Upper lobe of right lung (tissue), 1 donor: ENCODE measurements around the gene AKT3. TPM values are rescaled to one million over a fixed set of nuclear protein-coding genes. Genes with fewer than 3 reads are reported as not detected.

Experiments used
- ATAC-seq: fragments of 200-7000 bp; cut with Tn5 transposase; one replicate; pipeline ENCODE4 v1.9.1; 2020; ENCODE audit warnings: mild to moderate bottlenecking, moderate library complexity
- DNase-seq: peaks from one replicate; pipeline ENCODE4 v3.0.0-alpha.2; 2020
- H3K27ac ChIP-seq: fragments of 200-600 bp; one replicate; pipeline ENCODE4 v1.8.0; 2022
- H3K27me3 ChIP-seq: fragments of 200-600 bp; one replicate; pipeline ENCODE4 v1.8.0; 2022; ENCODE audit warnings: mild to moderate bottlenecking
- H3K36me3 ChIP-seq: fragments of 200-600 bp; one replicate; pipeline ENCODE4 v1.8.0; 2022
- H3K4me1 ChIP-seq: fragments of 200-600 bp; one replicate; pipeline ENCODE4 v1.8.0; 2022
- H3K4me3 ChIP-seq: fragments of 200-600 bp; one replicate; pipeline ENCODE4 v1.8.0; 2022; ENCODE audit warnings: mild to moderate bottlenecking
- H3K9me3 ChIP-seq: fragments of 200-600 bp; one replicate; pipeline ENCODE4 v1.8.0; 2022
- intact Hi-C: fragments of 100-400 bp; cut with DNase I; formaldehyde crosslinking; loops from one replicate; pipeline ENCODE4 v1.11.0; 2022
- total RNA-seq: library from RNA; stranded (reverse); fragmentation: NEBNext Ultra II Directional; extraction: Animal tissue kit (Norgen Biotek cat#: 25700); gene quantifications from one replicate; pipeline ENCODE4 v1.2.1, GENCODE V29; 2021
- TF ChIP-seq, protein P1 (sequence below): fragments of 200-600 bp; IDR thresholded peaks from one replicate; pipeline ENCODE4 v1.8.0; 2022; ENCODE audit warnings: antibody characterized with exemption
- donor health status: DM: no; HTN: yes; CAD: no; lungs with severe emphysema.

Gene AKT3
- total RNA-seq, 1 donor from 2014 or later, result 64.6 TPM

- peak overlapping the region; percentile 88 for H3K27ac ChIP-seq
- no peak for ATAC-seq
- peaks cover 6% of the 10 kb centered on the region for H3K27me3 ChIP-seq
- no peaks in the 10 kb centered on the region for H3K4me1 ChIP-seq
- intact Hi-C loops, result no loop called here
- H3K9me3 ChIP-seq, result no peaks in the 10 kb centered on the region
- TF ChIP-seq, protein P1, sequence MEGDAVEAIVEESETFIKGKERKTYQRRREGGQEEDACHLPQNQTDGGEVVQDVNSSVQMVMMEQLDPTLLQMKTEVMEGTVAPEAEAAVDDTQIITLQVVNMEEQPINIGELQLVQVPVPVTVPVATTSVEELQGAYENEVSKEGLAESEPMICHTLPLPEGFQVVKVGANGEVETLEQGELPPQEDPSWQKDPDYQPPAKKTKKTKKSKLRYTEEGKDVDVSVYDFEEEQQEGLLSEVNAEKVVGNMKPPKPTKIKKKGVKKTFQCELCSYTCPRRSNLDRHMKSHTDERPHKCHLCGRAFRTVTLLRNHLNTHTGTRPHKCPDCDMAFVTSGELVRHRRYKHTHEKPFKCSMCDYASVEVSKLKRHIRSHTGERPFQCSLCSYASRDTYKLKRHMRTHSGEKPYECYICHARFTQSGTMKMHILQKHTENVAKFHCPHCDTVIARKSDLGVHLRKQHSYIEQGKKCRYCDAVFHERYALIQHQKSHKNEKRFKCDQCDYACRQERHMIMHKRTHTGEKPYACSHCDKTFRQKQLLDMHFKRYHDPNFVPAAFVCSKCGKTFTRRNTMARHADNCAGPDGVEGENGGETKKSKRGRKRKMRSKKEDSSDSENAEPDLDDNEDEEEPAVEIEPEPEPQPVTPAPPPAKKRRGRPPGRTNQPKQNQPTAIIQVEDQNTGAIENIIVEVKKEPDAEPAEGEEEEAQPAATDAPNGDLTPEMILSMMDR, result no peak
- H3K36me3 ChIP-seq, result no peaks in the 10 kb centered on the region
- peak overlapping the region; percentile 70 for H3K4me3 ChIP-seq
- DNase-seq, result no peak
Measured at GRCh38 chr1:243851257-243851756, 1.3 kb upstream of the AKT3 start.

DNA sequence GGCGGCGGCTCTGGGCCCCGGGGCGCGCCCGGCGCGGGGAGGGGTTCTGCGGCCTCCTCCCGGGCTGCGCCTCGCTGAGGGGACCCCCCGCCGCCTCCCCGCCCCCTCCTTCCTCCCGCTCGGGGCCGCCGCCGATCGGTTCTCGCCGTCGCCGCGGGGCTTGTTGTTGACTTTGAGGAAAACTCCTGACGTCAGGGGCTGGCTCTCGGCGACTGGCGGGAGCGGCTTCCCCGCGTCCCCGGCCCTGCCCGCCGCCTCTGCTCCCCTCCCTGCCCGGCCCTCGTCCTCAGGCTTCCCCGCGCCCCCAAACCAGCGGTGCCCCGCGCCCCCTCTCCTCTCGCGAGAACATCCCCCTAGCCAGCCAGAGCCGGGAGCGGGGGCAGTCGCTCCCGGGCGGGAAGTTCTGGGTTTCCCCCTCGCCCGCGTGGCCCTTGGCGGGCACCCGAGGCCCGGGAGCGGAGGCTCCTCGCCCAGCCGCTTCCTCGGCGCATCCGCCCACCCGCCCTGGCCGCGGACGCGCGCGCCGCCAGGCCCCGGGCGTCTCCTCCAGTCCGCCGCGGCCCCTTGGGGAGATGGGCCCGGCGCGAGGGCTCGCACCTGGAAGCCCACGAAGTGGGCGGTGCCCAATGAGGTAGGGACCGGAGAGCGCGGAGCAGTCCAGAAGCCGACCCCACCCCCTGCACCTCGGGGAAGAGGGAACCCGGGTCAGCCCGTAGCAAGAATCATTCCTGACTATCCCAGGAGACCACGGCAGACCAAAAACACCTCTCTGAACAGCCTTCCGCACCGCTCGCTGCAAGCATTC is 611 bp upstream of the AKT3 start:
- TF ChIP-seq, protein P1, result no peak
- peaks cover 6% of the 10 kb centered on the region for H3K27me3 ChIP-seq
- peak overlapping the region; percentile 88 for H3K27ac ChIP-seq
- no peaks in the 10 kb centered on the region for H3K36me3 ChIP-seq
- ATAC-seq, result peak; percentile 77
- intact Hi-C loops, result no loop called here
- peak overlapping the region; percentile 70 for H3K4me3 ChIP-seq
- peak; percentile 86 for DNase-seq
- H3K4me1 ChIP-seq, result no peaks in the 10 kb centered on the region
- H3K9me3 ChIP-seq, result no peaks in the 10 kb centered on the region

DNA sequence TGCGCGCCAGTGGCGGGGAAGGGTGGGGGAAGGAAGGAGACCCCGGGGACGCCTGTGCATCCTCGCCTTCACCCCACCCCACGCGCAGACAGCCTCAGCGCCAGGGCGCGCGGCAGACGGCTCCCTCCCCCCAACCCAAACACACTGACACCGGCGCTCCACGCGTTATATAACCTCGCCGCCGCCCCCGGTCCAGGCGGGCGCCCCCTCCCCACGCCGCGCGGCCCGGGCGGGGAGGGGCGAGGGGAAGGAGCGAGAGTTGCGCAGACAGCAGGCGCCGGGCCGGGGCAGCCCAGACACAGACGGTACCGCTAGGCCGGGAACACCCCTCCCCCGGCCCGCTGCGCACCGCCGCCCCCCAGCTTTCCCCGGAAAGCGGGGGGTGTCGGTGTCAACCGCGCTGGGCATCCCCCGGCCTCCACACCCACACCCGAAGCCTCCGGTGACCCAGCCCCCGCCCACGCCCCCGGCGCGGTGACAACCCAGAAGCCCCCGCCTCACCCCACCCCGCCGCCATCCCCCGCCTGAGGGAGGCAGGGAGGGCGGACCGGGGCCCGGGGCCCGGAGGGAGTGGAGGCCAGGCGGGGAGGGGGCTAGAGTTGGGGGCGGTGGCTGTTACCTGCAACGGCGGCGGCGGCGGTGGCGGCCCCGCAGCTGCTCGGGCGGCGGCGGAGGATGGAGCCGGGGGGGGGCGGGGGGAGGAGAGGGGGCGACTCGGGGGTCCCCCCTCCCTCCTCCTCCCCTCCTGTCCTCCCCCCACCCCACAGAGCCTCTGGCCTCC is 432 bp downstream of the AKT3 start:
- no peaks in the 10 kb centered on the region for H3K4me1 ChIP-seq
- peak overlapping the region; percentile 70 for H3K4me3 ChIP-seq
- H3K9me3 ChIP-seq, result no peaks in the 10 kb centered on the region
- H3K27ac ChIP-seq, result peak overlapping the region; percentile 88
- intact Hi-C loops, result no loop called here
- ATAC-seq, result peak; percentile 40
- no peaks in the 10 kb centered on the region for H3K36me3 ChIP-seq
- peak; percentile 72 for DNase-seq
- H3K27me3 ChIP-seq, result peaks cover 6% of the 10 kb centered on the region
- TF ChIP-seq, protein P1, result no peak

DNA sequence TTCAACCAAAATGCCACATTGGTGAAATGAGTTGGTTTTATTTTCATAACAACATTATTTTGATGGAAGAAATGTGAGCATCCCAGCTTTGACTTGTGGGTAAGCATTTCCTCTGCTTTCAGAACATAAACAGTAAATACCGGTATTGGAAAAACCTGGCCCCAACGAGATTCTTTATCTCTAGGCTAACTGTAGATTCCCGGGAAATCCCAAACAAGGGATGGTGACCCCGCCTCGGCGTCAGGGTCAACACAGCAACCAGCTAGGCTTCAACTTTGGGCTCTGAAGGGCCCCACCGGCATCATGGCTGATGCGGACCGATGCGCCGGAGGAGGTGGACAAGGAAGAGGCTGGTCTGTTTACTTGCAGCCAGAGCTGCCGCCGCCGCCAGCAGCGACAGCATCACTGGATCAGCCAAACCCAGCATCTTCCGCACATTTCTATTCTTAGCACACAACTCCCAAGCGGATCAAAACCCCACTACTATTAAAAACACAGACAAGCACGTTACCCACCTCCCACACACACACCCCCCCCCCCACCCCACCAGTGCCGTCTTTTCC is 1.1 kb downstream of the AKT3 start:
- DNase-seq (peak; percentile 72), ATAC-seq (peak; percentile 44)
- no peaks in the 10 kb centered on the region for H3K9me3 ChIP-seq
- H3K27ac ChIP-seq, result peak overlapping the region; percentile 88
- peak overlapping the region; percentile 70 for H3K4me3 ChIP-seq
- H3K36me3 ChIP-seq, result no peaks in the 10 kb centered on the region
- intact Hi-C loops, result no loop called here
- TF ChIP-seq, protein P1, result no peak
- no peaks in the 10 kb centered on the region for H3K4me1 ChIP-seq
- peaks cover 6% of the 10 kb centered on the region for H3K27me3 ChIP-seq

GRCh38 chr1:243848165-243848857 is 1.7 kb downstream of the AKT3 start:
- intact Hi-C loops, result no loop called here
- Histone ChIP-seq H3K27ac (peak overlapping the region; percentile 88), H3K36me3 (no peaks in the 10 kb centered on the region), H3K4me3 (peak overlapping the region; percentile 70), H3K4me1 (no peaks in the 10 kb centered on the region), H3K27me3 (peaks cover 3% of the 10 kb centered on the region), H3K9me3 (no peaks in the 10 kb centered on the region)
- DNase-seq (no peak), ATAC-seq (no peak)
- TF ChIP-seq, protein P1, result no peak
